IPS DF 4.7 (cell line): ENCODE measurements around the gene U2SURP.

Experiments
- DNase-seq: peaks from one replicate; pipeline ENCODE4 v3.0.0-alpha.2; 2013; ENCODE audit warnings: low spot score; ENCODE audit errors: extremely low read depth

The U2SURP gene

GRCh38 chr3:143100451-143100850 is 99.1 kb downstream of the U2SURP start:
- DNase-seq = no peak

- DNase-seq = no peak
Measured at GRCh38 chr3:143101792-143102381, 100.5 kb downstream of the U2SURP start.

GRCh38 chr3:143103652-143104051 is 102.3 kb downstream of the U2SURP start:
- DNase-seq = no peak

GRCh38 chr3:143105170-143105569 is 103.8 kb downstream of the U2SURP start:
- no peak for DNase-seq

- DNase-seq = no peak
Measured at GRCh38 chr3:143109861-143110260, 108.5 kb downstream of the U2SURP start.
